OCI-LY1 (cell line): ENCODE results near the gene IL36G.

Experiments used
- H2AFZ ChIP-seq: fragments of 200-600 bp; sonication (generic), shearing (Covaris generic); 2 replicates; pipeline ENCODE4 v1.6.0; 2014; ENCODE audit warnings: antibody characterized with exemption, mild to moderate bottlenecking, low read length
- H3F3A ChIP-seq: fragments of 200-600 bp; sonication (generic), shearing (Covaris generic); 2 replicates; pipeline ENCODE4 v1.6.0; 2014; ENCODE audit warnings: mild to moderate bottlenecking, antibody characterized with exemption, low read length, moderate library complexity; ENCODE audit not compliant: insufficient read depth
- H3K27ac ChIP-seq: fragments of 200-600 bp; sonication (generic); 2 replicates; pipeline ENCODE4 v1.5.1; 2014; ENCODE audit warnings: low read length, mixed run types, mild to moderate bottlenecking, low read depth; ENCODE audit not compliant: poor library complexity, severe bottlenecking
- H3K27me3 ChIP-seq: fragments of 200-600 bp; sonication (generic); 2 replicates; pipeline ENCODE4 v1.6.0; 2014; ENCODE audit warnings: antibody characterized with exemption, mild to moderate bottlenecking, low read length, moderate library complexity; ENCODE audit not compliant: insufficient read depth
- H3K36me3 ChIP-seq: fragments of 200-600 bp; sonication (generic); 2 replicates; pipeline ENCODE4 v1.6.1; 2014; ENCODE audit warnings: mild to moderate bottlenecking, antibody characterized with exemption, low read length, moderate library complexity, mixed read lengths; ENCODE audit not compliant: insufficient read depth
- H3K4me1 ChIP-seq: fragments of 200-600 bp; sonication (generic); 2 replicates; pipeline ENCODE4 v1.5.1; 2014; ENCODE audit warnings: mild to moderate bottlenecking, low read length, moderate library complexity; ENCODE audit not compliant: insufficient read depth, severe bottlenecking
- H3K4me2 ChIP-seq: fragments of 200-600 bp; sonication (generic), shearing (Covaris generic); 2 replicates; pipeline ENCODE4 v1.6.1; 2014; ENCODE audit warnings: low read length
- H3K4me3 ChIP-seq: fragments of 200-600 bp; sonication (generic); 2 replicates; pipeline ENCODE4 v1.5.1; 2014; ENCODE audit warnings: low read length, low read depth, mild to moderate bottlenecking, mixed read lengths; ENCODE audit not compliant: poor library complexity, severe bottlenecking
- H3K79me2 ChIP-seq: fragments of 200-600 bp; shearing (Covaris generic); 2 replicates; pipeline ENCODE4 v1.6.1; 2016; ENCODE audit warnings: mixed run types, low read length, mixed read lengths; ENCODE audit not compliant: insufficient read depth
- H3K9ac ChIP-seq: fragments of 200-600 bp; sonication (generic), shearing (Covaris generic); 2 replicates; pipeline ENCODE4 v1.6.1; 2014; ENCODE audit warnings: mild to moderate bottlenecking, low read length, mixed read lengths
- H3K9me2 ChIP-seq: fragments of 200-600 bp; sonication (generic), shearing (Covaris generic); 2 replicates; pipeline ENCODE4 v1.6.1; 2014; ENCODE audit warnings: low read depth, mild to moderate bottlenecking, low read length, mixed read lengths
- H3K9me3 ChIP-seq: fragments of 200-600 bp; shearing (Covaris generic); 2 replicates; pipeline ENCODE4 v1.6.1; 2014; ENCODE audit warnings: low read length, mixed read lengths
- H4K20me1 ChIP-seq: fragments of 200-600 bp; sonication (generic), shearing (Covaris generic); 2 replicates; pipeline ENCODE4 v1.6.0; 2016; ENCODE audit warnings: mild to moderate bottlenecking, low read length; ENCODE audit not compliant: insufficient read depth
- EZH2 ChIP-seq: fragments of 200-600 bp; sonication (generic), shearing (Covaris generic); IDR thresholded peaks from 2 replicates; pipeline ENCODE4 v1.8.0; 2017; ENCODE audit warnings: borderline replicate concordance, mixed run types, mild to moderate bottlenecking, antibody characterized with exemption, low read length, moderate library complexity, mixed read lengths
- TF ChIP-seq, protein P1 (sequence below): fragments of 200-600 bp; sonication (generic), shearing (Covaris generic); IDR thresholded peaks from 2 replicates; pipeline ENCODE4 v1.5.1; 2017; ENCODE audit warnings: mild to moderate bottlenecking, antibody characterized with exemption, low read length, moderate library complexity, mixed read lengths

Gene IL36G

DNA sequence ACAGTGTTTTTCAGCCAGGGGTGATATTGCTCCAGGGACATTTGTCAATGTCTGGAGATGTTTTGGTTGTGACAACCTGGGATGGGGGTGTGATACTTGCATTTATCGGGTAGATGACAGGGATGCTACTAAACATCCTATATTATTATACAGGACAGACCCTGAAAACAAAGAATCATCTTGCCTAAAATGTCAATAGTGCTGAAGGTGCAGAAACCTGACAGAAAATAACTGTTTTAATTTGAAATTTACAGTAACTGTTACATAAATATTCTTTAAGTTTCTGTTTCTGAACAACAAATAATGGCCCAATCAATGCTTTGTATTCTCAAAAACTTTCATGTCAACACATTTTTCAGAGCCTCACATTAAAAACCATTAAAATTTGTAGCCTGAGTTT is 29.4 kb downstream of the IL36G start:
- TF ChIP-seq, protein P1, sequence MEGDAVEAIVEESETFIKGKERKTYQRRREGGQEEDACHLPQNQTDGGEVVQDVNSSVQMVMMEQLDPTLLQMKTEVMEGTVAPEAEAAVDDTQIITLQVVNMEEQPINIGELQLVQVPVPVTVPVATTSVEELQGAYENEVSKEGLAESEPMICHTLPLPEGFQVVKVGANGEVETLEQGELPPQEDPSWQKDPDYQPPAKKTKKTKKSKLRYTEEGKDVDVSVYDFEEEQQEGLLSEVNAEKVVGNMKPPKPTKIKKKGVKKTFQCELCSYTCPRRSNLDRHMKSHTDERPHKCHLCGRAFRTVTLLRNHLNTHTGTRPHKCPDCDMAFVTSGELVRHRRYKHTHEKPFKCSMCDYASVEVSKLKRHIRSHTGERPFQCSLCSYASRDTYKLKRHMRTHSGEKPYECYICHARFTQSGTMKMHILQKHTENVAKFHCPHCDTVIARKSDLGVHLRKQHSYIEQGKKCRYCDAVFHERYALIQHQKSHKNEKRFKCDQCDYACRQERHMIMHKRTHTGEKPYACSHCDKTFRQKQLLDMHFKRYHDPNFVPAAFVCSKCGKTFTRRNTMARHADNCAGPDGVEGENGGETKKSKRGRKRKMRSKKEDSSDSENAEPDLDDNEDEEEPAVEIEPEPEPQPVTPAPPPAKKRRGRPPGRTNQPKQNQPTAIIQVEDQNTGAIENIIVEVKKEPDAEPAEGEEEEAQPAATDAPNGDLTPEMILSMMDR: no peak
- TF ChIP-seq EZH2: no peak
- Histone ChIP-seq H3K9me3 (no peaks in the 10 kb centered on the region), H3K79me2 (no peaks in the 10 kb centered on the region), H3K36me3 (no peaks in the 10 kb centered on the region), H3K27ac (no peak overlapping the region), H3K9me2 (no peaks in the 10 kb centered on the region), H3K27me3 (no peaks in the 10 kb centered on the region), H4K20me1 (no peaks in the 10 kb centered on the region), H2AFZ (no peak overlapping the region), H3F3A (no peaks in the 10 kb centered on the region), H3K4me3 (no peak overlapping the region), H3K4me2 (no peak overlapping the region), H3K4me1 (no peaks in the 10 kb centered on the region), H3K9ac (no peak overlapping the region)

DNA sequence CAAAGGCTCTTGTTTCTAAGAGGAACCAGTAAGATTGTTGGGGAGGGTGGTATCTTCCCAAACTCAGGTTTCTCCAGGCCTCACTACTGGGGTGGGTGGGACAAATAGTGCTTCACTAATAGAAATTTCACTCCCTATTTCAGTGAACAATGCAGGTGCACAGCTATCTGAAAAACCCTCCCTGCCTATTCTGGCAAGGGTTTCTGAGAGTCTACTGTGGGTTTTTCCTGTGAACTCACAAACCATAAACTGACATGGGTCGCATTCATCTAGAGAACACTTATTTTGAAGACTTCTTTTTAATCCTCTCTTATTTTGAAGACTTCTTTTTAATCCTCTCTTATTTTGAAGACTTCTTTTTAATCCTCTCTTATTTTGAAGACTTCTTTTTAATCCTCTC is 31.8 kb downstream of the IL36G start:
- no peaks in the 10 kb centered on the region for H3K27me3 ChIP-seq
- no peaks in the 10 kb centered on the region for H3K36me3 ChIP-seq
- H3K9me3 ChIP-seq: no peaks in the 10 kb centered on the region
- no peak overlapping the region for H3K27ac ChIP-seq
- no peaks in the 10 kb centered on the region for H4K20me1 ChIP-seq
- TF ChIP-seq, protein P1: no peak
- TF ChIP-seq EZH2: no peak
- H3K4me3 ChIP-seq: no peak overlapping the region
- H3K9me2 ChIP-seq: no peaks in the 10 kb centered on the region
- no peaks in the 10 kb centered on the region for H3F3A ChIP-seq
- H2AFZ ChIP-seq: no peak overlapping the region
- no peaks in the 10 kb centered on the region for H3K79me2 ChIP-seq
- no peak overlapping the region for H3K9ac ChIP-seq
- H3K4me1 ChIP-seq: no peaks in the 10 kb centered on the region
- H3K4me2 ChIP-seq: no peak overlapping the region

DNA sequence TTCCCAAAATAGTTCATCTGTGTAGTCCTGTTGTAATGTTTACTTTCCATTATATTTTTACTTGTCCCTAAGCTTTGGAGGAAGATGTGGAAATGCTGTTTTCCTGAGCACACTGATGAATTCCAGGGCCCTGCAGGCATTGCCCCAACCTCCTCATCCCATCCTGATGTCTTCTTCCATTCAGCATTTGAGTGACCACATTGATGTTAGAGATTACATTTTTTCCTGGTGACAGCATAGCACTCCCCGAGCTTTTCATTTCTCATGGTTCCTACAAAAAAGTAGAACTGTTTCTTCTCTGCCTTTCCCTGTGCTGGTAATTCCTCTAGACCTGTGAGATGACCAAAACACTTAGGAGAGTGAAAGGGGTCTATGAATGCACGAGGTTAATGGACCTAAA is 32.3 kb downstream of the IL36G start:
- Histone ChIP-seq H3K4me2 (no peak overlapping the region), H3F3A (no peaks in the 10 kb centered on the region)

More for the DNA sequence above, 32.3 kb downstream of the IL36G start:
- Histone ChIP-seq H3K4me1 (no peaks in the 10 kb centered on the region), H3K36me3 (no peaks in the 10 kb centered on the region), H4K20me1 (no peaks in the 10 kb centered on the region), H3K9me3 (no peaks in the 10 kb centered on the region), H3K79me2 (no peaks in the 10 kb centered on the region), H3K4me3 (no peak overlapping the region), H2AFZ (no peak overlapping the region), H3K27me3 (no peaks in the 10 kb centered on the region), H3K27ac (no peak overlapping the region), H3K9ac (no peak overlapping the region), H3K9me2 (no peaks in the 10 kb centered on the region)
- no peak for TF ChIP-seq EZH2
- TF ChIP-seq, protein P1: no peak
